HG02571 (cell line): ENCODE results near the gene IRS1.
A peak's percentile ranks its signal among the peaks of the same experiment; 100 is the strongest.

ENCODE experiments used
- ATAC-seq: cut with Tn5 transposase; IDR thresholded peaks from one replicate; pipeline ENCODE4 v1.9.1; 2021; ENCODE audit warnings: mild to moderate bottlenecking, moderate library complexity; ENCODE audit not compliant: unreplicated experiment

Gene IRS1

DNA sequence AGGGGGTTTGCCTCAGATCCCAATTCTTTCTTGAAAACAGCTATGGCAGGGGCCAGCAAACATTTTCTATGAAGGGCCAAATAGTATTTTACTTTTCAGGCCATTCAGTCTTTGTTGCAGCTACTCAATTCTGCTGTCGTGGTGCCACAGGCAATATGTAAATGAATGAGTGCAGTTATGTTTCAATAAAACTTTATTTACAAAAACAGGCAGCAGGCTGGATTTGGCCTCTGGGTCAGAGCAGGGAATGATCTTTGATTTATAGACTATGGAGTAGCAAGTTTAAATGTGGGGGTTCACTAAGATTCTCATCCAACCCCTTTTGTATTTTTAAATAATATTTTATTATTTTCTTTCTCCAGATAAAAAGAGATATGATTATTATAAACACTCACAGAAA lies 72.4 kb downstream of the IRS1 start:
- no peak for ATAC-seq

DNA sequence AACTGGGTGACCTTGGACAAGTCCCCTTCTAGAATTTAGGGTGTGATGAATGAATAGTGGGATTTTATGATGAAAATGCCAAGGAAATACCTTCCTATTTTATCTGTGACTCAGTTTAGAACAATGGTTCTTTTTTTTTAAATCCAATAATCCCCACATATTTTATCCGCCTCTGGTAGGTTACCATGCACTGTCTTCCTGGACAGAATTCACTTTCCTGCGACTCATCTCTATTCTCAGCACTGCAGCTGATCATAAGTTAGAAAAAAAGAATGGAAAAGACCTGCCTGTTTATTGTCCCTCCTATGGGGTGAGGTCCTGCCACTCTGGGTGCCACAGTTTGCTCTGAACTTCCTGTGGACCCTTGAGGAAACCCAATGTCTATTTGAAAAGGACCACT lies 73.1 kb downstream of the IRS1 start:
- ATAC-seq, result no peak

DNA sequence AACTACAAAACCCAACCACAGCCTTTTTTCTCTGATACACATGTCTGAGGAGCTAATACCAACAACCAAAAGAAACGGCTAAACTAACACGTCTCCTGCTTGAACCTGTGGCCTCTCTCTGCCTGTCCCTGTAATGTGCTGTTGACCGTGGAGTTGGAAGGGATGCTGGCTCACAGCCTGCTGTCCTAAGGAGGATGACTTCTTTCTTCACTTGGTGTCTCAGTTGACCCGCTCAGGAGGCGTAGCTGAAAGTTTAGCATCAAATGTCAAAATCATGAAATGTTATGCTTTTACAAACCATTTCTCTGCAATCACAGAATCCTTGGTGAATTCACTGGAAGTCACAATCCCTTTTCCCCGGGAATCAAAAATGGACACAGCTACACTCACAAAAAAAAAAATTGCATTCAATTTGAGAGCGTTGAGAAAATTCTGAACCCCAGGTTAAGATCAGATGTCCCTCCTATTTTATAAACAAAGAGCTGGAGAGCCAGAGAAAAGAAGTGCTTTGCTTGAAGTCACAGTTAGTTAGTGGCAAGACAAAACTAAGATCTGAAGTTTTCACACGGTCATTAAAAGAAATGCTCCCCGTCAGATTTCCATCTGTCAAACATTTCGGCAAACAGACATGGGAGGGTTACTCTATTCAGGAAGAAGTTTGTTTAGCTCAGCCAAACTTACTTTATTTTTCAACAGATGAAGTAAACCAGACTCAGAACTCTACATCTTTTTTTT lies 74.3 kb downstream of the IRS1 start:
- ATAC-seq, result no peak

- ATAC-seq, result no peak
These were observed 78.1 kb downstream of the IRS1 start for GRCh38 chr2:226721541-226721940.

DNA sequence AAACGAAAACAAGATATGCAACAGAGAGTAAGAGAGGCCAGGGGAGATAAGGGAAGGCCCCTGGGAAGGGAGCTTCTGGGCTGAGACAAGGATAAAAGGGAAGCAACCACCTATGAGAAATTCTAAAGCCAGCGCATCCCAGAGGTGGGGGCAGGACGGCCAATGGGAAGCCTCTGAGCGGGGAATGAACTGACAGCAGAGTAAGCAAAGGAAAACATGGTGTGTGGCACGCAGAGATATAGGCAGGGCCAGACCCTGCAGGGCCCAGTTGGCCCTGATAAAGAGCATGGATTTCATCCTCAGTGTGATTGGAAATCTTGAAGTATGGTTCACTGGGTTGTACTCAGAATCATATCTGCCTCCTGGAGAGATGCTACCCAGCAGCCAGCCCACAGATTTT lies 78.7 kb downstream of the IRS1 start:
- ATAC-seq, result no peak

DNA sequence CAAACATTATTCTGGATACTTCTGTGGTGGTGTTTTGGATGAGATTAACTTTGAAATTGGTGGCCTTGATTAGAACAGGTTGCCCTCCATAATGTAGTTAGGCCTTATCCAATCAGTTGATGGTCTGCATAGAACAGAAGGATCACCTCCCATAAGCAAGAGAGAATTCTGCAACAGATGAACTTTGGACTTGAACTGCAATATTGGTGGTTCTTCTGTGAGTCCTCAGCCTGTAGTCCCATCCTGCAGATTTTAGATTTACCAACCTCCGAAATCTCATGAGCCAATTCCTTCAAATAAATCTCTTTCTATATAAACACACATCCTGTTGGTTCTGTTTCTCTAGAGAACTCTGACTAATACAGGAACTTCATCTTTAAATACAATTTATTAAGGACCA lies 81.9 kb downstream of the IRS1 start:
- ATAC-seq, result no peak

DNA sequence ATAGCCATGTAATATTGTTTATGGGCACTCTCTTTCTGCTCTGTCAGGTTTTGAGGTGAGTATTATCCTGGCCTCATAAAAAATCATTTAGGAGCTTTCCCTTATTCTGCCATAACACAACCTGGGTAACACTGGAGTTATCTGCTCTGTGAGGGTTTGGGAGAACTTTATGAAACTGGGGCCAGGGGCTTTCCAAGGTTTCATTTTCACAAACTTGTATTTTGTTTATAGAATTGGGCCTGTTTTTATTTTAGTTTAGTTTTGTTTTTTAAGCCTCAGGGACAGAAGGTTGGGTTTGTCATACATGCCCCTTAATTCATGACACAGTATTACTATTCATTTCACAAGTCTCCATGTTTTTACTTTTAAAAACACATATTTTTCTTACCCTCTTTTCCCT lies 83.5 kb downstream of the IRS1 start:
- ATAC-seq, result no peak

DNA sequence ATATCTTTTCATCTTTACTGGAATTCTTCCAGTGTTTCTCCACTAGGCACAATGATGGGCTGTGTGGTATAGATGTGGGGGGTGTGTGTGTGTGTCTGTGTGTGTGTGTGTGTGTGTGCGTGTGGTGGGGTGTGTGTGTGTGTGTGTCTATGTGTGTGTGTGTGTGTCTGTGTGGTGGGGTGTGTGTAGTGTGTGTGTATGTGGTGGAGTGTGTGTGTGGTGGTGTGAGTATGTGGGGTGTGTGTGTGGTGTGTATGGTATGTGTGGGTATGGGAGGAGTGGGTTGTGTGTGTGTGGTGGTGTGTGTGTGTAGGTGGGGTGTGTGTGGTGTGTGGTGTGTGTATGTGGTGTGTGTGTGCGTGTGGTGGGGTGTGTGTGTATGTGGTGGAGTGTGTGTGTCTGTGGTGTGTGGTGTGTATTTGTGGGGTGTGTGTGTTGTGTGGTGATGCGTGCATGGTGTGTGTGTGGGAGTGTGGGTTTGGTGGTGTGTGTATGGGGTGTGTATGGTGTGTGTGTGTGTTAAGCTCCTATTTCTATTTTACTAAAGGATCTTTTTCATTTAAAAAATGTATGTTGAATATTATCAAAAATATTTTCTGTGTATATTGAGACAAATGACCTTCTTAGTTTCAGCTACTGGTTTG lies 84.2 kb downstream of the IRS1 start:
- no peak for ATAC-seq

- no peak for ATAC-seq
These were observed 86.7 kb downstream of the IRS1 start for GRCh38 chr2:226712941-226713340.

GRCh38 chr2:226711606-226712296 lies 87.9 kb downstream of the IRS1 start:
- no peak for ATAC-seq

DNA sequence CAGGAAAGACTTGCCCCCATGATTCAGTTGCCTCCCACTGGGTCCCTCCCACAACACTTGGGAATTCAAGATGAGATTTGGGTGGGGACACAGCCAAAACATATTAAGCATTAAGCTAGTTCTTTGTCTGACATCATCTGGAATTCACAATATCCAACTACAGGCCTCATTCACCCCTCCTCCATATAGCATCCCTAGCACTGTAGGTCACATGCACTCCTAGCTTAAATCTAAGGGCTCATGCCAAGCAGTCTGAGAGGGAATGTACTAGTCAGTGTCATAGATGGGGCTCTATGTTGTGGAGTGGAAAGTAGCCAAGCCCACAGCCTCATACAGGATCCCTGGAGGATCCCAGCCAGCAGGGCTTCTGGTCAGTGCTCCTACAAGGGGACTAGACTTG lies 92.1 kb downstream of the IRS1 start:
- no peak for ATAC-seq

DNA sequence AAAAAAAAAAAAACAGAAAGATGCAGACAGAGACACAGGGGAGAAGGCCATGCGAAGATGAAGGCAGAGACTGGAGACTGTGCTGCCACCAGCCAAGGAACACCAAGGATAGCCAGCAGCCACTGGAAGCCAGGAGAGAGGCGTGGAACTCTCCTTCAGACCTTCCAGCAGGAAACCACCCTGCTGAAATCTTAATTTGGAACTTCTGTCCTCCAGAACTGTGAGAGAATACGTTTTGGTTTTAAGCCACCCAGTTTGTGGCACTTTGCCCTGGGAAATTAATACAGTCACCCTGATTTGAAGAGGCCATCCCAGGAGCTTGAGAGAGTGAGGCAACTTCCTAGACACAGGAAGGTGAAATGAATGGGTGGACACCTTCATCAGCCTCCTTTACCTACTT lies 93.7 kb downstream of the IRS1 start:
- no peak for ATAC-seq

DNA sequence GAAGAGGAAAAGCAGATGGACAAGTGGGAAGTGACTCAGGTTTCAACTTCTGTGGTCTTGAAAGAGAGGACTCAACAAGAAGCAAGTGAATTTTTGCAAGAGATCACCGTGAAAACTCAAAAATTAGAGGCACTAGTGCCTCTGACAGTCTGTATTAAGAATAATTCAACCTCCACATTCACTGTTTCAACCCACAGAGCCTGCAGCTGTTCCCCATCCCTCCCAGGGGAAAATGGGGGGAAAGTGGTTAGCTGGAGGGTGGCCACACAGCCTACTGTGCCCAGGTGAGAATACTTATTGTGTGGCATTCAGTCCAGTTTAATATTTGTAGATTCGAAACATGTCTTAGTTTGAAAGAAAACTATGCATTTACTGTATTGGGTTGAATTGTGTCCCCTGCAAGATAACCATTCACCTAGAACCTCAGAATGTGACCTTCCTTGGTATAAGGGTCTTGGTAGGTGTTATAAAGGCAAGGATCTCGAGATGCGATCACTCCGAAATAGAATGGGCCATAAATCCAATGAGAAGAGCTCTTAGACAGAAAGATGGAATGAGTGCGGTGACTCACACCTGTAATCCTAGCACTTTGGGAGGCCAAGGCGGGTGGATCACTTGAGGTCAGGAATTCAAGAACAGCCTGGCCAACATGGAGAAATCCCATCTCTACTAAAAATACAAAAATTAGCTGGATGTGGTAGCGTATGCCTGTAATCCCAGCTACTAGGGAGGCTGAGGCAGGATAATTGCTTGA lies 94.3 kb downstream of the IRS1 start:
- no peak for ATAC-seq

DNA sequence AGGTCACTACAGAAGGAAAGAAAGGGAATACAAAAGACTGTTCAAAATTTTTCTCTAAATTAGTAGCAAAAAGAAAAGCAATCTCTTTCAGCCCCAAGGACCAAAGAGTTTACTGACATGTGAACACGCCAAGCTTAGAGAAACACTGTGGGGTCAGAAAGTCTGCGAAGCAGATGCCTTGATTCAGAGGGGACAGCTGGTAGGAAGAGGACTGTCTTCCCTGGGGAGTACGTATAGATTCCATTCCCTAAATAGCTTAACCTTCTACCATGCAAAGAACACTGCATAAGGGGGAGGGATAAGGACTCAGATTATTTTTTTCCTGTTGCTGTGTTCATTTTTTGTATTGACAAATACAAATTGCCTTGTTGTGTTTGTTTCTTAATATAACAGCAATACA lies 96.1 kb downstream of the IRS1 start:
- no peak for ATAC-seq

GRCh38 chr2:226702376-226702775 lies 97.2 kb downstream of the IRS1 start:
- no peak for ATAC-seq

DNA sequence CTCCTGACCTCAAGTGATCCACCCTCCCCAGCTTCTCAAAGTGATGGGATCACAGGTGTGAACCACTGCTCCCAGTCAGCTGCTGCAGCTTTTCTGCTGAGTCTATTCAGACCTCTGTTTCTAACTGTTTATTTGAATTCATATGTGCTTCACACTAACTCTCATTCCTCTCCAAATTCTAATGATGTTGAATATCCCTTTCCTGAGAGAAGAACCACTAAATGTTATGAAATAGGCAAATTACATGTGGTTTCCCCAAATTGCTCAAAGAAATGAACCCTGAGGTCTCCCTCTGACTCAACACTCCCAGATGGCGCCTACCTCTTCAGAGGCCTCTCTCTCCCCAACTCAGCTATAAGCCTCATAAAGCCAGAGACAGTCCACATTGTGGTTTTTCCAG lies 98.6 kb downstream of the IRS1 start:
- peak; percentile 89 for ATAC-seq

GRCh38 chr2:226699321-226699720 lies 100.3 kb downstream of the IRS1 start:
- ATAC-seq, result no peak

GRCh38 chr2:226698671-226699070 lies 100.9 kb downstream of the IRS1 start:
- ATAC-seq, result no peak

DNA sequence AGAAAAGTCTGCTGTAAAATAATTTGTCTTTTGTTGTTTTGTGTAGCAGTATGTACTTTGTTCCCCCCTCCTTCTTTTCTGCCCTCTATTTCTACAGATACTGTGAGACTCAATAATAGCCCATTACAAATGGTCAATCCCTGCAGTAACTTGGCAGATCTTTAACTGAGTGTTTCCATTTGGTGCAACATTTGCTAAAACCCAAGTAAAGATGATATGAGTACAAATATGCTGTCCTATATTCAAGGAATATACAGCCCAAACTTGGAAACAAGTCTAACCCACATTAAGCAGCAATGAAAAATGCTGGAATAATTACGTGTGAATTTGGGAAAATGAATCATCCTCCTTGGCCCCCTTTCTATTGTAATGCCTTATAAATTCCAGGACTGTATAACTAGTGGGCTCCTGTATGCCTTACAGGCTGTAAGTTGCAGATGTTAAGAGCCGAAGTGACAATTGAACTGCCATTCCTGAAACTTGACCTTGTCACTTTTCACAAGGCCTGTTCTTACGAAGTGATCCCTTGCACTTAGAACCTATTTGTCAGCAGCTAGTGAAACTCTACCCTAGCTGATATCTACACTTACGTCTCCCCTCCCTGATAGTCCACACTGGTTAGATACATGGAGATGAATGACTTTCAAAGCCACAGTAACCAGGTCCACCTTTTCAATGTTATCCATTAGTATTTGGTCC lies 104.9 kb downstream of the IRS1 start:
- no peak for ATAC-seq

DNA sequence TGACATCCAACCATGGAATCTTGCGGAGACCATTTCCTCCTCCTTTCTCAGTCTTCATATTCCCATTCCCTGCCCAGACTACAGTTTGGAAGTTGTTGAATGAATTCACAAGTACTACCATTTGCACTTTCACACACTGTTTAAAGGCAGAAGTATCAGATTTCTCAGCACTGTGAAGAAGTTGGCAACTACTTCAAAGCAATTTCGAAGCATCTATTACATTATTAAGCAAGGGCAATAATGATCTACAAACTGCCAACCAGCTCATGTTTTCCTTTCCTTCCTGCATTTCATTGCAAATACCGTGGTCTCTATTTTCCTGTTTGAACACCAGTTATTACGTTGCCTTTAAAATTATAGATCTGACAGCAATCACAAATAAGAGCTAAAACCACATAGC lies 105.5 kb downstream of the IRS1 start:
- ATAC-seq, result no peak

GRCh38 chr2:226693521-226693920 lies 106.1 kb downstream of the IRS1 start:
- no peak for ATAC-seq
